ENCODE results near the gene BICRAL. TPM values are rescaled to one million over a fixed set of nuclear protein-coding genes. Genes with fewer than 3 reads are reported as not detected.
A peak's percentile ranks its signal among the peaks of the same experiment; 100 is the strongest.
"Not testable (repeated sequence)": the region's sequence is repeated elsewhere in the genome, so short reads cannot be mapped to it uniquely, and the experiment has no call there.

Gene BICRAL
- total RNA-seq, 1 donor from 2014 or later, result 20.7 TPM

- Histone ChIP-seq H3K9me3 (no peaks in the 10 kb centered on the region), H3K4me3 (no peak overlapping the region), H3K4me1 (peaks cover 57% of the 10 kb centered on the region), H3K36me3 (no peaks in the 10 kb centered on the region), H3K27me3 (ENCODE audit: low read depth) (no peaks in the 10 kb centered on the region), H3K27ac (peak overlapping the region; percentile 3)
- intact Hi-C loops (cut with DNase I), result no loop called here
- no peak for TF ChIP-seq CTCF (IDR thresholded peaks at IDR 0.05)
- no peak for DNase-seq
- ATAC-seq, result peak in 1 of 2 donors; percentile 17
Measured at GRCh38 chr6:42790549-42791181, 8.8 kb downstream of the BICRAL start.

- intact Hi-C loops (cut with DNase I), result no loop called here
- Histone ChIP-seq H3K9me3 (no peaks in the 10 kb centered on the region), H3K27me3 (ENCODE audit: low read depth) (no peaks in the 10 kb centered on the region), H3K36me3 (no peaks in the 10 kb centered on the region), H3K27ac (no peak overlapping the region), H3K4me3 (no peak overlapping the region), H3K4me1 (peaks cover 46% of the 10 kb centered on the region)
- DNase-seq (no peak), ATAC-seq (peak; percentile 50 to 57)
- TF ChIP-seq CTCF (IDR thresholded peaks at IDR 0.05), result no peak
Measured at GRCh38 chr6:42791706-42792320, 10.0 kb downstream of the BICRAL start.

- no peaks in the 10 kb centered on the region for H3K27me3 ChIP-seq (ENCODE audit: low read depth)
- H3K9me3 ChIP-seq, result no peaks in the 10 kb centered on the region
- DNase-seq (no peak), ATAC-seq (no peak)
- no peaks in the 10 kb centered on the region for H3K36me3 ChIP-seq
- no peak for TF ChIP-seq CTCF (IDR thresholded peaks at IDR 0.05)
- H3K4me1 ChIP-seq, result peaks cover 22% of the 10 kb centered on the region
- intact Hi-C loops (cut with DNase I), result no loop called here
- H3K27ac ChIP-seq, result no peak overlapping the region
- H3K4me3 ChIP-seq, result no peak overlapping the region
Measured at GRCh38 chr6:42795651-42796050, 13.8 kb downstream of the BICRAL start.

GRCh38 chr6:42796171-42796570 lies 14.3 kb downstream of the BICRAL start:
- DNase-seq (no peak), ATAC-seq (no peak)
- no peaks in the 10 kb centered on the region for H3K36me3 ChIP-seq
- TF ChIP-seq CTCF (IDR thresholded peaks at IDR 0.05), result no peak
- no peaks in the 10 kb centered on the region for H3K27me3 ChIP-seq (ENCODE audit: low read depth)
- H3K9me3 ChIP-seq, result no peaks in the 10 kb centered on the region
- no peak overlapping the region for H3K27ac ChIP-seq
- no peak overlapping the region for H3K4me3 ChIP-seq
- intact Hi-C loops (cut with DNase I), result no loop called here
- peaks cover 20% of the 10 kb centered on the region for H3K4me1 ChIP-seq

GRCh38 chr6:42797696-42798095 lies 15.8 kb downstream of the BICRAL start:
- intact Hi-C loops (cut with DNase I); ATAC-seq: not testable (repeated sequence)

GRCh38 chr6:42805297-42805861 lies 23.5 kb downstream of the BICRAL start:
- Histone ChIP-seq H3K27me3 (ENCODE audit: low read depth) (no peaks in the 10 kb centered on the region), H3K4me3 (no peak overlapping the region), H3K4me1 (peaks cover 6% of the 10 kb centered on the region), H3K9me3 (no peaks in the 10 kb centered on the region), H3K27ac (no peak overlapping the region), H3K36me3 (peaks cover 3% of the 10 kb centered on the region)
- intact Hi-C loops (cut with DNase I), result no loop called here
- DNase-seq, result no peak
- ATAC-seq, result no peak
- TF ChIP-seq CTCF (IDR thresholded peaks at IDR 0.05), result no peak

More at GRCh38 chr6:42797696-42798095, 15.8 kb downstream of the BICRAL start:
- not testable (repeated sequence) for H3K36me3 ChIP-seq; DNase-seq; H3K9me3 ChIP-seq; H3K27ac ChIP-seq; H3K4me3 ChIP-seq; H3K27me3 ChIP-seq (ENCODE audit: low read depth)
- peaks cover 14% of the 10 kb centered on the region for H3K4me1 ChIP-seq

- H3K27me3 ChIP-seq (ENCODE audit: low read depth); H3K4me1 ChIP-seq; H3K4me3 ChIP-seq; intact Hi-C loops (cut with DNase I); ATAC-seq; H3K27ac ChIP-seq; DNase-seq; H3K9me3 ChIP-seq: not testable (repeated sequence)
- peaks cover 12% of the 10 kb centered on the region for H3K36me3 ChIP-seq
Measured at GRCh38 chr6:42806359-42806758, 24.5 kb downstream of the BICRAL start.

All from lower lobe of right lung (tissue), 2 donors.